Duodenal mucosa (tissue), 2 donors: ENCODE results near the gene CYB5R3.
"Not testable (repeated sequence)": the region's sequence is repeated elsewhere in the genome, so short reads cannot be mapped to it uniquely, and the experiment has no call there.

ENCODE experiments used
- H3K27ac ChIP-seq: one replicate; pipeline ENCODE4 v1.7.0; 2013; ENCODE audit warnings: low read depth, low read length
- H3K27me3 ChIP-seq, 2 donors: one replicate each; pipeline ENCODE4 v1.7.0; 2013; ENCODE audit warnings: low read length in 2 of 2, control low read depth in 1 of 2; ENCODE audit not compliant: insufficient read depth in 2 of 2, control insufficient read depth in 1 of 2
- H3K36me3 ChIP-seq, 2 donors: one replicate each; pipeline ENCODE4 v1.7.0; 2013; ENCODE audit warnings: low read length in 2 of 2, control low read depth in 1 of 2; ENCODE audit not compliant: insufficient read depth in 2 of 2, control insufficient read depth in 1 of 2
- H3K4me1 ChIP-seq, 2 donors: one replicate each; pipeline ENCODE4 v1.7.0; 2013; ENCODE audit warnings: low read length in 2 of 2, control low read depth in 1 of 2; ENCODE audit not compliant: insufficient read depth in 2 of 2, control insufficient read depth in 1 of 2
- H3K4me3 ChIP-seq, 2 donors: one replicate each; pipeline ENCODE4 v1.7.0; 2013; ENCODE audit warnings: low read length in 2 of 2, low read depth in 1 of 2
- H3K9ac ChIP-seq, 2 donors: one replicate each; pipeline ENCODE4 v1.7.0; 2013; ENCODE audit warnings: low read length in 2 of 2, low read depth in 1 of 2
- H3K9me3 ChIP-seq, 2 donors: one replicate each; pipeline ENCODE4 v1.7.0; 2013; ENCODE audit warnings: low read length in 2 of 2, control low read depth in 1 of 2; ENCODE audit not compliant: control insufficient read depth in 1 of 2

CYB5R3 gene

DNA sequence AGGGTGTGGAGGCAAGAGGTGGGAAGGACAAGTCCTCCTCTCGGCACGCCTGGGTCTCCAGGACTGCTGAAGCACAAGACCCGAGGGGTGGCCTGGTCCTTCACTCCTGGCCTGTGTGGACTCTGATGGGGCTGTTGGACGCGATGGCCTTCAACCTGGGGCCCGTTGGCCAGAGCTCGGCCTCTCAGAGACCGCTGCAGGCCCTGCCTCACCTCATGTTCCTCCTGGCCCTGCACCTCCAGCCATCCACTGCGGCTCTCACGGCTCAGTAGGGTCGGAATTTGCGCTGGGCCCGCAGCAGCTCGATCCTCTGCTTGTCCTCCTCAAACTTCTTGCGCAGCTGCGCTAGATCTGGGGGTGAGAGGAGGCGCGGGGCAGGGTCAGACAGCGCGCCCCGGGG is 74.7 kb downstream of the CYB5R3 start:
- H3K4me3 ChIP-seq, H3K9me3 ChIP-seq, H3K4me1 ChIP-seq, H3K9ac ChIP-seq, H3K27me3 ChIP-seq, H3K27ac ChIP-seq: not testable (repeated sequence)
- peaks cover 4 to 22% of the 10 kb centered on the region in 2 donors for H3K36me3 ChIP-seq

DNA sequence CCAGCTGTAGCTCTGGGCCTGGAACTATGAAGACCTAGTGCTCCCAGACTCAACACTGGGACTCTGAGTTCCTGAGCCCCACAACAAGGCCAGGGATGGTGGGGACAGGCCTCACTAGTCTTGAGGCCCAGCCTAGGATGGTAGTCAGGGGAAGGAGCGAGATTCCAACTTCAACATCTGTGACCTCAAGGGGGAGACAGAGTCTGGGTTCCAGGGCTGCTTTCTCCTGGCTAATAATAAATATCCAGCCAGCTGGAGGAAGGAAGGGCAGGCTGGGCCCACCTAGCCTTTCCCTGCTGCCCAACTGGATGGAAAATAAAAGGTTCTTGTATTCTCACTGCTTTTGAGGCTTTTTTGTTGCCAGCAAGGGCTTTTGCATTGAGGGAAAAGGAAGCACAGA is 75.1 kb downstream of the CYB5R3 start:
- not testable (repeated sequence) for H3K4me1 ChIP-seq, H3K9me3 ChIP-seq, H3K9ac ChIP-seq, H3K27ac ChIP-seq, H3K27me3 ChIP-seq, H3K4me3 ChIP-seq
- peaks cover 4 to 22% of the 10 kb centered on the region in 2 donors for H3K36me3 ChIP-seq

DNA sequence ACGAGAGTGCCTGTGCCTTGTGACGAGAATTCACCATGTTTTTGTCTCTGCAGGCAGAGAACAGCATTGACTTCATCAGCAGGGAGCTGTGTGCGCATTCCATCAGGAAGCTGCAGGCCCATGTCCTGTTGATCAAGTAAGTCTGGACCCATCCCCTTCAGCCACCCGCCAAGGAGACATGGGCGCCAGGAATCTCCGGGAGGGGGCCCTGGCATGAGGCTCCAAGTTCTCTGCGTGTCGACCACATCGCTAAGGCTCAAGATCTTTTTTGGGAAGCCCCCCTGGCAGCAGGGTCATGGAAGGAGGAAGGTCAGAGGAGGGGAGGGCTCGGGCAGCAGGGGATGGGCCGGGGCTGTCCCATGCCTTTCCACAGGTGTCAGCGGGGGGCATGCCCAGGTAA is 78.1 kb downstream of the CYB5R3 start:
- H3K9ac ChIP-seq, H3K27ac ChIP-seq, H3K36me3 ChIP-seq, H3K4me3 ChIP-seq, H3K27me3 ChIP-seq, H3K9me3 ChIP-seq, H3K4me1 ChIP-seq: not testable (repeated sequence)

DNA sequence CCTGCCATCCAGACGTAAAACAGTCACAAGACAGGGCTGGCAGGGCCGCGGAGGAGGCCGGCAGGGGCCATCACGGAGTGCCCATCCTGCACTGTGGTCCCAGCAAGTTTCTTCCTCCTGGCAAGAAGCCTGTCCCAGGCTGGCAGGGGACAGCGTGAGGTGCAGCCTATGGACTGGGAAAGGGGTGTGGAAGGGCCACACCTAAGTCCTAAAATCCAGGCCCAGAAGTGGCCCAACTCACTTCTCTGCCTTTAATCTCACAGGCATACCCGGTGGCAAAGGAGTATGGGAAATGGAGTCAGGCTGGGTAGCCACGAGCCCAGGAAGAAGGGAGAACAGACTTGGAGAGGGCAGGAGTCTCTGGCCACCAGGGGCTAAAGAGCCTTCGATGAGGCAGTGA is 78.6 kb downstream of the CYB5R3 start:
- not testable (repeated sequence) for H3K9me3 ChIP-seq, H3K9ac ChIP-seq, H3K27ac ChIP-seq, H3K4me1 ChIP-seq, H3K36me3 ChIP-seq, H3K27me3 ChIP-seq, H3K4me3 ChIP-seq

DNA sequence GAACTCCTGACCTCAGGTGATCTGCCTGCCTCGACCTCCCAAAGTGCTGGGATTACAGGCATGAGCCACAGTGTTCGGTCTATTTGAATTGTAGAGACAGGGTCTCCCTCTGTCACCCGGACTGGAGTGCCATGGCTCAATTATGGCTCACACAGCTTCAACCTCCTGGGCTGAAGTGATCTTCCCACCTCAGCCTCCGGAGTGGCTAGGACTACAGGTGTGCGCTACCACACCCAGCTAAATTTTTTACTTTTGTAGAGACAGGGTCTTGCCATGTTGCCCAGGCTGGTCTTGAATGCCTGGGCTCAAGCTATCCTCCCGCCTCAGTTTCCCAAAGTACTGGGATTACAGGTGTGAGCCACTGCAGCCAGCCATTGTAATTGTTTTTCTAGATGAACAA is 81.2 kb downstream of the CYB5R3 start:
- H3K36me3 ChIP-seq, H3K4me1 ChIP-seq, H3K27me3 ChIP-seq, H3K27ac ChIP-seq, H3K9me3 ChIP-seq, H3K4me3 ChIP-seq, H3K9ac ChIP-seq: not testable (repeated sequence)
